Right ventricle myocardium superior (tissue), 1 donor: Measurements from ENCODE around the gene NPHP4. TPM values are rescaled to one million over a fixed set of nuclear protein-coding genes. Genes with fewer than 3 reads are reported as not detected.
A peak's percentile ranks its signal among the peaks of the same experiment; 100 is the strongest.

Experiments
- ATAC-seq: fragments of 200-7000 bp; cut with Tn5 transposase; one replicate; pipeline ENCODE4 v1.9.1; 2020; ENCODE audit warnings: mild to moderate bottlenecking; ENCODE audit not compliant: poor library complexity
- DNase-seq: peaks from one replicate; pipeline ENCODE4 v3.0.0-alpha.2; 2020
- intact Hi-C: fragments of 100-400 bp; cut with DNase I; formaldehyde crosslinking; loops from one replicate; pipeline ENCODE4 v1.11.2; 2022
- total RNA-seq: library from RNA; stranded (reverse); fragmentation: NEBNext Ultra II Directional; extraction: Animal tissue kit (Norgen Biotek cat#: 25700); gene quantifications from one replicate; pipeline ENCODE4 v1.2.1, GENCODE V29; 2021
- donor health status: DM: no; HTN: yes; CAD: no; lungs with severe emphysema.

NPHP4 gene
- total RNA-seq, 1 donor from 2014 or later, result 4.3 TPM

- intact Hi-C loops, result no loop called here
- no peak for DNase-seq
- ATAC-seq, result no peak
These were observed 80.4 kb downstream of the NPHP4 start for GRCh38 chr1:5911871-5912271.

- no peak for ATAC-seq
- no peak for DNase-seq
- intact Hi-C loops, result no loop called here
These were observed 81.1 kb downstream of the NPHP4 start for GRCh38 chr1:5911157-5911556.

DNA sequence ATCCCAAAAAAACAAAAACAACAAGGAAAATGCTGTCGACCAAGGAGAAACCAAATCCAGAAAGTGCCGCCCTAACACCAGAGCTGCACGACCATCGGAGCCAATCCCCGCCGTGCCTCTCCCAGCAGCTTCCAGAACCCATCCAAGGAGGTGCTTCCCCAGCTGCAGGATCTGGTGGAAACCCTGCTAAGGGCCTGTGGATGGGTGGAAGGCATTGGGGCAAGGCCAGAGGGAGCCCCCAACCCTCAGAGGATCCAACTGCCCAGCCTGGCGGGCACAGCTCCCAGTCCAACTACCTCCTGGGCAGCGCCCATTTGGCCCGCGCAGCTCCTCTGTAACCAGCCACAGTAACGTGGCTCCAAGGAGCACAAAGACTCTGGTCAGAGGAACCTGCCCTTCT lies 81.6 kb downstream of the NPHP4 start:
- DNase-seq (no peak), ATAC-seq (no peak)
- intact Hi-C loops, result no loop called here

GRCh38 chr1:5910276-5910620 lies 82.0 kb downstream of the NPHP4 start:
- intact Hi-C loops, result no loop called here
- ATAC-seq (no peak), DNase-seq (no peak)

- no peak for DNase-seq
- ATAC-seq, result no peak
- intact Hi-C loops, result no loop called here
These were observed 82.5 kb downstream of the NPHP4 start for GRCh38 chr1:5909576-5910275.

GRCh38 chr1:5908461-5909375 lies 83.5 kb downstream of the NPHP4 start:
- DNase-seq (no peak), ATAC-seq (no peak)
- intact Hi-C loops, result no loop called here

GRCh38 chr1:5907966-5908365 lies 84.3 kb downstream of the NPHP4 start:
- no peak for ATAC-seq
- intact Hi-C loops, result no loop called here

DNA sequence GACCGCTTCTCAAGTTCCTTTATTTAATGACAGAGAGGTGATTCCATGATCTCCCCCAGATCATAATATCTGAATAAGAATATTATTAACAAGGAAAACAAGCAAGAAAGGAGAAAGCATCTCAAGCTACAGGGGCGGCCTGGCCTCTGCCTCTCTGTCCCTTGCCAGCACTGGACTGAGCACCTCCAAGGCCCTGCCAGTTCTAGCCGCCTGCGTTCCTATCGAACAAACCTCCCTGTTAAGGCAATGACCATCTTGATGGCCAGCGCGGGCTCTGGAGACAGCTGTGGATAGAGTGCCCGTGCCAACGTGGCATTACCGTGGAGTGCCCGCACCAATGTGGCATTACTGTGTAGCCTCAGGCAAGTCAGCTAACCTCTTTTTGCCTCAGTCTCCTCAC lies 84.8 kb downstream of the NPHP4 start:
- no peak for ATAC-seq
- DNase-seq, result no peak
- intact Hi-C loops, result no loop called here

More at GRCh38 chr1:5907966-5908365, 84.3 kb downstream of the NPHP4 start:
- no peak for DNase-seq

GRCh38 chr1:5906966-5907365 lies 85.3 kb downstream of the NPHP4 start:
- DNase-seq (no peak), ATAC-seq (no peak)
- intact Hi-C loops, result no loop called here

GRCh38 chr1:5906116-5906515 lies 86.1 kb downstream of the NPHP4 start:
- ATAC-seq, result no peak
- no peak for DNase-seq
- intact Hi-C loops, result no loop called here

DNA sequence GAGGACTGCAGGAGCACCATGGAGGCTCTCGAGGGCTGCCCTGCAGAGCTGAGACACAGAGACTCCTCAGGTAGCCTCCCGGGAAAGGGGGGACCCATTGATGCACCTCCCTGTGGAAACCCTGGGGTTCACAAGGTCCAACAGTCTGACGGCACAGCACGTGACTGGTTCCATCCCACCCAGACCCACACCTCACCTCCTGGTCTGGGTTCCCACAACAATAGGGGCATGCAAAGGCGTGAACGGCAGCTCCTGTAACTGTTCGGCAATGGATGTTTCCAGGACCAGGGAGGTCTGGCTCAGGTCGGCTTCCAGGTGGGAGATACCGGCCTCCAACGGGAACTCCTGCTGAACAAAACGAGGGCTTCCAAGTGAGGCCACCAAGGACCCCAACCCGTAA lies 86.8 kb downstream of the NPHP4 start:
- no peak for ATAC-seq
- intact Hi-C loops, result no loop called here
- no peak for DNase-seq

- intact Hi-C loops, result no loop called here
These were observed 87.7 kb downstream of the NPHP4 start for GRCh38 chr1:5904551-5904950.

GRCh38 chr1:5903680-5904079 lies 88.5 kb downstream of the NPHP4 start:
- intact Hi-C loops, result no loop called here
- ATAC-seq (no peak), DNase-seq (no peak)

More at GRCh38 chr1:5904551-5904950, 87.7 kb downstream of the NPHP4 start:
- DNase-seq (no peak), ATAC-seq (no peak)

DNA sequence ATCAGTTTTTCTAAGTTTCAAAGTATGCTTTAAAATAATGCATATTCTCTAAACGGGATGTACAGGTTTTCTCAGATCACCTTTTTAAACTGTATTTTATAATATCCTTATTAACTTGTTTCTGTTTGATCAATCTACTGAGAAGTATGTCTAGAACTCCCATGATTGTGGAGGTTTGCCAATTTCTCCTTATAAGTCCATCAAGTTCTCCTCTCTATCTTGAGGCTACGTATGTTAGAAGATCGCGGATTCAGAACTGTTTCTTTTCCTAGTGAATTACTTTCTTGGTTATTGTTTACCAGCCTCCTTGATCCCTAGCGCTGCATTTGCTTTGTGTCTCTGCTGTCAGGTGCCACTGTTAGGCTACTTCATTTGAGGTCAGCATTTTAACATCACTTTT lies 89.2 kb downstream of the NPHP4 start:
- no peak for ATAC-seq
- no peak for DNase-seq
- intact Hi-C loops, result no loop called here

- ATAC-seq (no peak), DNase-seq (no peak)
- intact Hi-C loops, result no loop called here
These were observed 90.4 kb downstream of the NPHP4 start for GRCh38 chr1:5901841-5902240.

DNA sequence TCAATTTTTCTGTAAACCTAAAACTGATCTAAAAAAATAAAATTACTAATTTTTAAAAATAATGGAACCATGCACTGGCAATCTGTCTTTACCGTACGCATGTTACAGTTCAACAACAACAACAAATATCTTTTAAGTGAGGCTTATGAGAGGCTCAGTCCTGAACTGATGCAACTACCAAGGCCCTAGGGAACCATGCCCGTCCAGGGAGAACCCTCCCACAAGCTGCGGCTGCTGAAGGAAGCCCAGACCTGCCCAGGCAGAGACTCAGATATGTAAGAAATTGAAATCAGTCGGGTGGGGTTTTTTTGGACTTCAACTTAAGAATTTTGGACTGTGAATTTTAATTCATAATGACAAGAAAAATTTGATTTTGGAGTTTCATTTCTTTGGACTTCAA lies 91.1 kb downstream of the NPHP4 start:
- DNase-seq, result no peak
- ATAC-seq, result no peak
- intact Hi-C loops, result no loop called here

- ATAC-seq, result no peak
- intact Hi-C loops, result no loop called here
- no peak for DNase-seq
These were observed 94.0 kb downstream of the NPHP4 start for GRCh38 chr1:5898266-5898665.

GRCh38 chr1:5896706-5897660 lies 95.2 kb downstream of the NPHP4 start:
- peak; percentile 17 for DNase-seq
- intact Hi-C loops, result no loop called here
- no peak for ATAC-seq
